ENCODE measurements around the gene GAST. TPM values are rescaled to one million over a fixed set of nuclear protein-coding genes. Genes with fewer than 3 reads are reported as not detected.
"Not testable (repeated sequence)": the region's sequence is repeated elsewhere in the genome, so short reads cannot be mapped to it uniquely, and the experiment has no call there.

Gene GAST
- total RNA-seq, 2 donors from 2014 or later = not detected

DNA sequence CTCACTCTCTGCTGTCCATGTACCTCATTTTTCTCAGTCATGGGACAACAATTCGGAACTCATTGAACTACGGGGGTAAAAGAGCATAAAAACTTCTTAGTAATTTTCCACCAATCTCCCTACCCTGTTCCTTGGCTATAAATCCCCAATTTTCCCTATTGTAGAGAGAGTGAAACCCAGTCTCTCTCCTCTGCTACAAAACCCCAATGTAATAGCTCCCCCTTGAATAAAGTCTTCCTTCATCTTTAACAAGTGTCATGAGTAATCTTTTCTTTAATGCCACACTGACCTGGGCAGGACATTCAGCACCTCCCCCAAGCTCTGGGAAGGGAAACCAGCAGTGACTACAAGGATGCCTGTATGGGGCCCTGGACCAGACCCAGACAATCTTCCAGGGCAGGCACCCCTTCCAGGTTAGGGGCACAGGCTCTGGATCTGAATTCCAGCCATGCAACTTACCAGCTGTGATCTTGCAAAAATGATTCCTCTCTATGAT is 33.7 kb upstream of the GAST start:
- no peaks in the 10 kb centered on the region for H3K27me3 Mint-ChIP-seq
- no peak for DNase-seq (ENCODE audit: low spot score)
- H3K4me3 Mint-ChIP-seq = peak overlapping the region; percentile 90
- no peaks in the 10 kb centered on the region for H3K9me3 Mint-ChIP-seq
- H3K27ac Mint-ChIP-seq = peak overlapping the region; percentile 94 to 99
- H3K36me3 Mint-ChIP-seq = no peaks in the 10 kb centered on the region
- no peak for ATAC-seq
- H3K4me1 Mint-ChIP-seq (ENCODE audit: low read depth in 2 of 2) = peaks cover 37 to 42% of the 10 kb centered on the region in 2 donors

DNA sequence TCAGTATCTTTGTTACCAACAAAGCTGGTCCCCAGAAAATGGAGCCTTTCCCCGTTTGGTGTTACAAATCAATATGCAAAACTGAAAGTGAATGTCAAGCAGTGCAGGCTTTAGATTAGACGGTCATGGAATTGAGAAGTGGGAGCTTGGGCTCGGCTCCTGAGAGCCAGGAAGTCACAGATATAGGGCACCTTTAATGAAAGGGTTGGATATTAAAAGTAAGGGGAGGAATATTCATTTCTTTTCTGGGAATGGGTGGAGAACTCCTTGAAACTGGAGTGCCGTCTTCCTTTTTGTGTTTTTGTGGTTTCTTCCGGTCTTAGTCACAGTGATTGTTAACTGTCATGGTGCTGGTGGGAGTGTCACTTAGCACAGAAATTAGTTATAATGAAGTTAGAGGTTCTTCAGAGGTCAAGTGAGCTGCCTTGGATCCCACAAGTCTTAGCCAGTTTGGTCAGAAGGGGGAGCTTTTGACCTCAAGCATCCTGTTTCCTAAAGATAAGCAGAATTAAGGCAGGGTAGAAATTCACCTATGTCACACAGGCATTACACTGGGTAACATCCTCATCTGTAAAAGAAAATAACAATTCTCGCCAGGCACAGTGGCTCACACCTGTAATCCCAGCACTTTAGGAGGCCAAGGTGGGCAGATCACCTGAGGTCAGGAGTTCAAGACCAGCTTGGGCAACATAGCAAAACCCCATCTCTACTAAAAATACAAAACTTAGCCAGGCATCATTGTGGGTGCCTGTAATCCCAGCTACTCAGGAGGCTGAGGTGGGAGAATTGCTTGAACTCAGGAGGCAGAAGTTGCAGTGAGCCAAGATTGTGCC is 33.0 kb upstream of the GAST start:
- Mint-ChIP-seq H3K4me3 (peak overlapping the region; percentile 90), H3K27ac (peak overlapping the region; percentile 94 to 99), H3K9me3 (no peaks in the 10 kb centered on the region), H3K4me1 (ENCODE audit: low read depth in 2 of 2) (peaks cover 37 to 47% of the 10 kb centered on the region in 2 donors), H3K27me3 (no peaks in the 10 kb centered on the region), H3K36me3 (no peaks in the 10 kb centered on the region)
- ATAC-seq = peak; percentile 94 to 96
- DNase-seq (ENCODE audit: low spot score) = peak; percentile 80

DNA sequence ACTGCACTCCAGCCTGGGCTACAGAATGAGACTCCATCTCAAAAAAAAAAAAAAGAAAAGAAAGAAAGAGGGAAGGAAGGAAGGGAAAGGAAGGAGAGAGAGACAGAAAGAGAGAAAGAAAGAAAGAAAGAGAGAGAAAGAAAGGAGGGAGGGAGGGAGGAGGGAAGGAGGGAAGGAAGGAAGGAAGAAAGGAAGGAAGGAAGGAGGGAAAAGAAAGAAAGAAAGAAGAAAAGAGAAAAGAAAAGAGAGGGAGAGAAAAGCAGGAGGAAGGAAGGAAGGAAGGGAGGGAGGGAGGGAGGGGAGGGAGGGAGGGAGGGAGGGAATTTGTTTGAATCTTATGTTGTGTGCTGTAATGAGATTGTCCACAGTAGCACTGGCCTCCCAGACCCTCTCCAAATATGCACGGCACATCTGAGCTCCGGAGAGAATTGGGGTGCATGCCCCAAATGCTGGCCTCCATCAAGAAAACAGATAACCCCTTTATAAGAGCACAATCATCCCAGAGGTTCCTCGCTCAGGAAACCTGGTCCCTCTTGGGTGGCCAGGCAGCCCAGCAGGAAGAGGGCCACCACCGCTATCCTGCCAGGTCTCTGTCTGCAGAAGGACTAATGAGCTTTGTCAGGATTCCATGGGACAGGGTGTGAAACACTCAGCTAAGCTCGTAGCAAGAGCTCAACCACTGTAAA is 32.2 kb upstream of the GAST start:
- Mint-ChIP-seq H3K4me1 (ENCODE audit: low read depth in 2 of 2) (peaks cover 37 to 47% of the 10 kb centered on the region in 2 donors), H3K27ac (peak overlapping the region; percentile 94 to 99), H3K9me3 (no peaks in the 10 kb centered on the region), H3K4me3 (peak overlapping the region; percentile 90), H3K36me3 (no peaks in the 10 kb centered on the region), H3K27me3 (no peaks in the 10 kb centered on the region)
- DNase-seq (ENCODE audit: low spot score) (no peak), ATAC-seq (no peak)

DNA sequence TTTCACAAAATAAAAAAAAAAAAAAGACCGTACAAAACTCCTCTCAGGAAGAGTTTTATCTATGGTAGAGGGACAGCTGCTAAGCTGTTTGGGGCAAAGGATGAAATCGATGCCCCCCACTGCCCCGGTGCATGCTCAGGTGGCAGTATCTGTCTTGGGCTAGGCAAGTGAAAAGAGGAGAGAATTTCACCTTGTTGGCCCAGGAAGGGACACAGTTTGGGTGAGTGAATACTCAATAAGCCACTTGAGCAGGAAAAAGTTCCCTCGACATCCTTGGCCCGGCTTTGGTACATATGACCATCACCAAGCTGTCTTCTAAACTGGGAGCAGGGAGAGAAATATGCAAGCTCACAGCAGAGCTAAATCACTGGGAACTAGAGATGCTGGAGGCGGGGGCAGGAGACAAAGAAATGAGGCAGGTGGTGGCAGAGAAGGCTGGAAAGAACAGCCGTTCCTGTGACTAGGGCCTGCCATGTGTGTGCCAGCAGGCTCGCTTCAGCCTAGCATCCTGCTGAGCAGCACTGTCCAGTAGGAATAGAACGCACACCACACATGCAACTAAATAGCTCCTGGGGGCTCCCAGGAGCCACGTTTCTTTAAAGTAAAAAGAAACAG is 31.6 kb upstream of the GAST start:
- no peak for ATAC-seq
- Mint-ChIP-seq H3K9me3 (no peaks in the 10 kb centered on the region), H3K36me3 (no peaks in the 10 kb centered on the region), H3K27me3 (no peaks in the 10 kb centered on the region), H3K27ac (peak overlapping the region; percentile 94 to 99), H3K4me3 (no peak overlapping the region), H3K4me1 (ENCODE audit: low read depth in 2 of 2) (peaks cover 37 to 47% of the 10 kb centered on the region in 2 donors)
- no peak for DNase-seq (ENCODE audit: low spot score)

DNA sequence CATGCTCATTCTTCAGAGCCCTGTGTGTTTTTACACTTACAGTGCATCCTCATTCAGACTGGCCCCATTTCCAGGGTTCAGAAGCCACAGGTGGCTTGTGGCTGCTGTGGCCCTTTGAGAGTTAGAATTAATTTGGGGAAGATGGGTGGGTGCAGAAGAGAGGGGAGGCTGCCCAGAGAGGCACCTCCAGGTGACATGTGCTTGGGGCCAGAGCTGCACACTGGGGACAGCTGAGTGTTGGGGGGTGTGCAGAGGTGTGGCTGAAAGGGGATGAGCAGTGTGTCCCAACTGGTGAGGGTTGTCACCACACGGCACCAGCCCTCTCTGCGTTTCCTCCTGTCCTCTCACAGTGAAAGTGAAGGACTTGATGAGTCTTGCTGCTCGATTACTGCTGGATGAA is 30.4 kb upstream of the GAST start:
- ATAC-seq (peak; percentile 51), DNase-seq (ENCODE audit: low spot score) (no peak)
- Mint-ChIP-seq H3K9me3 (no peaks in the 10 kb centered on the region), H3K36me3 (no peaks in the 10 kb centered on the region), H3K4me3 (no peak overlapping the region), H3K27ac (peak overlapping the region in 1 of 2 donors; percentile 57), H3K27me3 (no peaks in the 10 kb centered on the region), H3K4me1 (ENCODE audit: low read depth in 2 of 2) (peaks cover 33 to 42% of the 10 kb centered on the region in 2 donors)

DNA sequence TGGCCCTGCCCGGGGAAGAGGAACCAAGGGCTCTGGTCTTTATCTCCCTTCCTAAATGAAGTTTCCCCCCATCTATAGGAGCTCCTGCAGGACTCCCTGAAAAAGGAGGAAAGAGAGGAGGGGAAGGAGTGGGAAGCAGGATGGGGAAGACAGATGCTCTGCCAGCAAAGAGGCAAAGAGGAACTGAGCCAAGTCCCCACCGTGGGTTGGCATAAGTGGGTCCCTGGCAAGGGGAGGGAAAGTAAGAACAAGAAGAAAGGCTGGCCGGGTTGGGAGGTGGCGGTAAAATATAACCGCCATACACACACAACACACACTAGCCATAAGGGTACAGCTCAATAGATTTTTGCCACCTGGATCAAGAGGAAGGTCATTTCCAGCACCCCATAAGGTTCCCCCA is 29.5 kb upstream of the GAST start:
- no peak for ATAC-seq
- no peaks in the 10 kb centered on the region for H3K9me3 Mint-ChIP-seq
- no peaks in the 10 kb centered on the region for H3K27me3 Mint-ChIP-seq
- H3K4me3 Mint-ChIP-seq = no peak overlapping the region
- H3K36me3 Mint-ChIP-seq = no peaks in the 10 kb centered on the region
- DNase-seq (ENCODE audit: low spot score) = no peak
- peak overlapping the region in 1 of 2 donors; percentile 57 for H3K27ac Mint-ChIP-seq
- H3K4me1 Mint-ChIP-seq (ENCODE audit: low read depth in 2 of 2) = peaks cover 33 to 38% of the 10 kb centered on the region in 2 donors

DNA sequence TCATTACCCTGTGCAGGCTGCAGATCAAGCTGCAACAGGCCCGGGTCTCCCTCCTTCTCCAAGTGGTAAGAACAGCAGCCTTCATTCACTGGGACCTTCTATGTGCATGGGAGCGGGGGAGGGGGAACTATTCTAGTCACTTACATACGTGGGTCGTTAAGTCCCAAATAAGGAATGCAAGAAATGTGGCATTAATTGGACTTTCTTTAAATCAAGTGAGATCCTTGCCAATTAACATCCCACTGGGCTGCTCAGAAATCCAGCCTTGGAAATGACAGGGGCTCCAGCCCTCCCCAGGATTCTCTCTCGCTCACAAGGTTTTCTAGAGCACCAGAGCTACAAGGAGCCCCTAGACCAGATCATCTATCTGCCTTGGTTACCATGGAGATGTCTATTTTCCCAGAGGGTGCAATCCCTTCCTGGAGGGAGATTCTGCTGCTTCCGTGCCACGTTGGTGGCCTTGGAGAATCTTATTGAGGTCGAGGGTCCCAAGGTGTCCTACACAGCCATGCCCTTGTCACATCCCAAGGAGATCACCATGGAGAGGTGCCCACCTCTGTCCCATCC is 28.6 kb upstream of the GAST start:
- no peaks in the 10 kb centered on the region for H3K27me3 Mint-ChIP-seq
- no peak for DNase-seq (ENCODE audit: low spot score)
- H3K9me3 Mint-ChIP-seq = no peaks in the 10 kb centered on the region
- H3K4me3 Mint-ChIP-seq = no peak overlapping the region
- H3K27ac Mint-ChIP-seq = peak overlapping the region in 1 of 2 donors; percentile 53
- H3K36me3 Mint-ChIP-seq = no peaks in the 10 kb centered on the region
- no peak for ATAC-seq
- H3K4me1 Mint-ChIP-seq (ENCODE audit: low read depth in 2 of 2) = peaks cover 38% of the 10 kb centered on the region in 2 donors

DNA sequence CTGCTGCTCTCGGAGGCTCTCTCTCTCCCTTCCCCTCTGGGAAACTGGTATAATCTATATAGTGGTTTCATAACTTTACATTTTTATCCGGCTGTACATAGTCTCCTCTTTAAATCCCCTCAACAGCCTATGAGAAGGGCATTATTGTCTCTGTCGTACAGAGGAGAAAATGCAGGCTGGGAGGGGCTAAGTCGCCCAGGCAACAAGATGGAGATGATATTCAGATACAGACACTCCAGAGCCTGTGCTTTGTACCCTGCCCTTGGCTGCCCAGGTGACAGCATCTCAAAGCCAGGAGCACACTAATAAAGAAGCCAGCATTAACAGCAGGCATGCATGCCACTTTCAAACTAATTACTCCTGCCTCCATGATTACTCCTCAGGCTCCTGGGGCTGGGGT is 28.1 kb upstream of the GAST start:
- Mint-ChIP-seq H3K4me3 (no peak overlapping the region), H3K9me3 (no peaks in the 10 kb centered on the region), H3K36me3 (no peaks in the 10 kb centered on the region), H3K27me3 (no peaks in the 10 kb centered on the region), H3K4me1 (ENCODE audit: low read depth in 2 of 2) (peaks cover 33% of the 10 kb centered on the region in 2 donors), H3K27ac (peak overlapping the region in 1 of 2 donors; percentile 53)
- no peak for ATAC-seq
- no peak for DNase-seq (ENCODE audit: low spot score)

DNA sequence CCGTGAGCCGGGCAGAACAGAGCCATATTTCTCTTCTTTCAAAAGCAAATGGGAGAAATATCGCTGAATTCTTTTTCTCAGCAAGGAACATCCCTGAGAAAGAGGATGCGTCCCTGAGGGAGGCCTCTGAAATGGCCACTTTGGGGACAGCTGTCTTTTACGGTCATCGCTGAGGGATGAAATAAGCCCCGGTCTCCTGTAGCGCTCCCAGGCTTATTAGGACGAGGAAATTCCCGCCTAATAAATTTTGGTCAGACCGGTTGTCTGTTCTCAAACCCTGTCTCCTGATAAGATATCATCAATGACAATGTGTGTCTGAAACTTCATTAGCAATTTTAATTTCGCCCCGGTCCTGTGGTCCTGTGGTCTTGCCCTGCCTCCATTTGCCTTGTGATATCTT is 26.4 kb upstream of the GAST start:
- not testable (repeated sequence) for H3K4me3 Mint-ChIP-seq; H3K27me3 Mint-ChIP-seq; H3K27ac Mint-ChIP-seq; DNase-seq (ENCODE audit: low spot score); H3K9me3 Mint-ChIP-seq; ATAC-seq
- H3K4me1 Mint-ChIP-seq (ENCODE audit: low read depth in 2 of 2) = peaks cover 29 to 33% of the 10 kb centered on the region in 2 donors
- peaks cover 14% of the 10 kb centered on the region for H3K36me3 Mint-ChIP-seq

DNA sequence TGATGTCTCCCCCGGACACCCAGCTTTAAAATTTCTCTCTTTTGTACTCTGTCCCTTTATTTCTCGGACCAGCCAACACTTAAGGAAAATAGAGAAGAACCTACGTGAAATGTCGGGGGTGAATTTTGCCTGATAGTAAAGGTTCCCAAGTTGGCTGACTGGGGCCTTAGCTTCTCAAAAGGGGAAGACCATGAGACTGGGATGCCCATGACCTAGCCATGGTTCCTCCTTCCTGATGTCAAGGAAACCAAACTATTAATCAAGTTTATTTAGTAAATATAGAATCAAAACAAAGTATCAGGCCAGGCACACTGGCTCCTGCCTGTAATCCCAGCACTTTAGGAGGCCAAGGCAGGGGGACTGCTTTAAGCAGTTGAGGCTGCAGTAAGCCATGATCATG is 25.9 kb upstream of the GAST start:
- no peaks in the 10 kb centered on the region for H3K9me3 Mint-ChIP-seq
- DNase-seq (ENCODE audit: low spot score) (no peak), ATAC-seq (no peak)
- peaks cover 16% of the 10 kb centered on the region for H3K36me3 Mint-ChIP-seq
- H3K27ac Mint-ChIP-seq = no peak overlapping the region
- peaks cover 31 to 36% of the 10 kb centered on the region in 2 donors for H3K4me1 Mint-ChIP-seq (ENCODE audit: low read depth in 2 of 2)
- no peaks in the 10 kb centered on the region for H3K27me3 Mint-ChIP-seq
- no peak overlapping the region for H3K4me3 Mint-ChIP-seq

DNA sequence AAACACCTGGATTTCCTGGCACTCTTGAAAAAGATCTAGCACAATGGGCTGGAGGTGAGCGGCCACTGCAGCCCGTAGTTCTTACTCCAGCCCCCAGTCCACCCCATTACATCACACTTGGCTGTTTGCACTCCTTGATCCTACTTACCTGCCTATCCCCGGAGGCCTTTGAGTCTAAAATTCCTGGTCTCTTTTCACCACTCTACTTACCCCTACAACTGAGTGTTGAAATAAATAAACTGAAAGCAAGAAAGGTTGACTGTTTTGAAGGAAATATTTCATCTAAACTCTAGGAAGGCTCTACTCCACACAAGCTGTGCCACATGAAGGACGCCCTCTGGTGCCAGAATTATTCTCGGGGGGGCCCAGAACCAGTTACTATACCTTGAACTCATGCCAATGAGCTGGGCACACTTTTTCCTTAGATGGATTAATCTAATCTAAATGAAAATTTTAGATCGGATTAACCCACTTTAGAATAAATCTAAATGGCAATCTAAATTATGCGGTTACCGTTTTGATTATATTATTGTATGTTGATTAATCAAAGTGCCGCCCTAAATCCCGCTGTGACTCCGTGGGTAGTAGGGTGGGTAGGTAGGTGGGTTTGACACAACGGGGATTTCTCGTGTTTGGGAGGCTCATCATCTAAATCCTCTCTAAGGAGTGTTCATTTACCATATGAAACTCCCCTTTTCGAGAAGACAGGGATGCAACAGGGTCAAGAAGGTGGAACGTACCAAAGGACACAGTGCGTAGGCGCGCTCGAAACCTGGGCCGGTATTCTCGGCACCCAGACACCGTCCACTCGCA is 24.1 kb upstream of the GAST start:
- Mint-ChIP-seq H3K4me1 (ENCODE audit: low read depth in 2 of 2) (peaks cover 34 to 37% of the 10 kb centered on the region in 2 donors), H3K36me3 (peaks cover 31% of the 10 kb centered on the region), H3K4me3 (peak overlapping the region; percentile 99), H3K27me3 (no peaks in the 10 kb centered on the region), H3K9me3 (no peaks in the 10 kb centered on the region), H3K27ac (peak overlapping the region; percentile 98 to 100)
- DNase-seq (ENCODE audit: low spot score) = no peak
- no peak for ATAC-seq

DNA sequence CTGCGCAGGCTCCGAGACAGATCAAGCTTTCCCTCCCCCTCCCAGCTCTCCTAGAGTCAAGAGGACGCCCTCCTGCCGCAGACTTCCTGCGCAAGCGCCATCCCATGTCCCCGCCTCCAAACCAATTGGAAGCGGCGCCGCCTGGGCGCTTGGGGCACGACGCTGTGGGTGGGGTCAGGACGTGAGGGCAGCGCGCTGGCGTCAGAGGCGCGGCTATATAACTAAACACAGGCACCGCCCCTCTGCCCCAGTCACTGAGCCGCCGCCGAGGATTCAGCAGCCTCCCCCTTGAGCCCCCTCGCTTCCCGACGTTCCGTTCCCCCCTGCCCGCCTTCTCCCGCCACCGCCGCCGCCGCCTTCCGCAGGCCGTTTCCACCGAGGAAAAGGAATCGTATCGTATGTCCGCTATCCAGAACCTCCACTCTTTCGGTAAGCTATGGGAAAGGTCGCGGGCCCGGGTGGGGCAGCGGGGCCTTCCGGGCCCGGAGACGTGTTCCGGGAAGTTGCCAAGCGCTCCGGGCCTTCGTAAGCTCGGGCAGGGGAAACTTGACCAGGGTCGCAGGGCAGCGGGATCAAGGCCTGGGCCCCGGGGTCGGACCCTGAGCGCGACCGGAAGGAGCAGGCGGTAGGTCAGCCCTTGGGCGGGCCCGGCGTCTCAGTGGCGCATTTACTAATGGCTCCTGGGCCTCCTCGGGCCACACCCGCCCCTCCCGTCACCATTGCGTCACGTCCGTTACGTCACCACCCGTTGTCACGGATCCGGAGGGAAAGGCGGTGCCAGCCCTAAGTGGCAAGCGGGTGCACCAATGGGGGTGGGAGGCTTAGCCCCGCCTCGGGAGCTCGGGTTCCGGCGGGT is 23.3 kb upstream of the GAST start, which contains the start of gene EIF1:
Gene EIF1 (plus strand): TSS at position 245 of the 856 bp plus-strand sequence. CDS start 154 bp downstream, at position 399.
- H3K9me3 Mint-ChIP-seq = no peaks in the 10 kb centered on the region
- peaks cover 32% of the 10 kb centered on the region for H3K36me3 Mint-ChIP-seq
- H3K27me3 Mint-ChIP-seq = no peaks in the 10 kb centered on the region
- DNase-seq (ENCODE audit: low spot score) (peak; percentile 100), ATAC-seq (peak; percentile 89 to 92)
- H3K4me3 Mint-ChIP-seq = peak within 1 kb of the TSS; percentile 99
- H3K27ac Mint-ChIP-seq = peak within 1 kb of the TSS; percentile 98 to 100
- peaks cover 32 to 37% of the 10 kb centered on the region in 2 donors for H3K4me1 Mint-ChIP-seq (ENCODE audit: low read depth in 2 of 2)
